MCF 10A (cell line): Measurements from ENCODE around the gene FSTL1. TPM values are rescaled to one million over a fixed set of nuclear protein-coding genes. Genes with fewer than 3 reads are reported as not detected.

Experiments
- BruUV-seq: library from RNA; stranded (reverse); fragments of 400-500 nt; replicated peaks from 2 replicates; lab custom pipeline; 2021; lab: Mats Ljungman, UMichigan
- CTCF ChIA-PET: fragments of 300-600 bp; sonication (Branson Sonifier 250); formaldehyde crosslinking; extraction: SDS; loops from one replicate; lab custom pipeline; 2021; ENCODE audit warnings: antibody characterized with exemption, inconsistent platforms; lab: Yijun Ruan, JAX
- POLR2A ChIA-PET: fragments of 300-600, 350-650 bp; sonication (Branson Sonifier 250); formaldehyde crosslinking; extraction: SDS; loops from one replicate; lab custom pipeline; 2020; ENCODE audit warnings: antibody characterized with exemption, inconsistent platforms; lab: Yijun Ruan, JAX
- DNase-seq: peaks from one replicate; pipeline ENCODE4 v3.0.0-alpha.2; 2018; ENCODE audit not compliant: unreplicated experiment
- H3K27ac Mint-ChIP-seq: one replicate; pipeline ENCODE4 v1.8.0; 2022; ENCODE audit warnings: mild to moderate bottlenecking, low read depth, mixed read lengths; ENCODE audit not compliant: unreplicated experiment
- H3K27me3 Mint-ChIP-seq: one replicate; pipeline ENCODE4 v1.8.0; 2022; ENCODE audit warnings: mixed read lengths; ENCODE audit not compliant: insufficient read depth, unreplicated experiment
- H3K36me3 Mint-ChIP-seq: one replicate; pipeline ENCODE4 v1.8.0; 2022; ENCODE audit warnings: mild to moderate bottlenecking, moderate library complexity, mixed read lengths; ENCODE audit not compliant: insufficient read depth, unreplicated experiment
- H3K4me1 Mint-ChIP-seq: one replicate; pipeline ENCODE4 v1.8.0; 2022; ENCODE audit warnings: mixed read lengths; ENCODE audit not compliant: insufficient read depth, unreplicated experiment
- H3K4me3 Mint-ChIP-seq: one replicate; pipeline ENCODE4 v1.8.0; 2022; ENCODE audit warnings: mild to moderate bottlenecking, moderate library complexity, mixed read lengths; ENCODE audit not compliant: unreplicated experiment
- H3K9me3 Mint-ChIP-seq: one replicate; pipeline ENCODE4 v1.8.0; 2022; ENCODE audit warnings: mixed read lengths; ENCODE audit not compliant: unreplicated experiment
- intact Hi-C: fragments of 100-400 bp; cut with micrococcal nuclease; formaldehyde crosslinking; loops from 2 replicates; pipeline ENCODE4 v1.14.1; 2022
- total RNA-seq: library from RNA; stranded (reverse); gene quantifications from 2 replicates; pipeline ENCODE4 v1.2.3, GENCODE V29; 2022
- TF ChIP-seq, protein P1 (sequence below): fragments of 200-600 bp; IDR thresholded peaks from one replicate; pipeline ENCODE4 v1.8.0; 2022; ENCODE audit warnings: antibody characterized with exemption, mild to moderate bottlenecking; ENCODE audit not compliant: unreplicated experiment

Gene FSTL1
- total RNA-seq, 1 experiment from 2014 or later, result 56.4 TPM

DNA sequence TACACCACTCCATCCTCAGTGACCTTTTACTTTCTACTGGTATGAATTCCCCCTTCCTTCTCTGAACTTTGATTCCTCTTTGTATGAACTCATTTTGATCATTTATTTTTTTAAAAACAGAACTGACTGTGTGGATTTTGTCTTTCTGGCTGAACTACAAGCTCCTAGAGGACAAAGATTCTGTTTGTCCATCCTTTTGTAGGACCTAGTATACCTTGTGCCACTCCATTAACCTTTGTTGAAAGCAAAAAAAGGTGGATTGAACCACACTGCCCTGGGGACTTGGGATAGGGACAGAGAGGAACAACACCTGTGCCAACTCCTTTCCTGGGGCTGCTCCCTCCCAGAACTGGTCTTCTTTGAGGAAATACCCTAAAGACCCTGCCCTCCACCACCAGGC, 23.6 kb downstream of the FSTL1 start:
- Mint-ChIP-seq H3K36me3 (peaks cover 5% of the 10 kb centered on the region), H3K9me3 (no peaks in the 10 kb centered on the region), H3K4me3 (no peak overlapping the region), H3K4me1 (no peaks in the 10 kb centered on the region), H3K27ac (no peak overlapping the region), H3K27me3 (no peaks in the 10 kb centered on the region)
- CTCF ChIA-PET, result interaction anchor here (1.0 to 1.8 kb wide), 5 partner anchors 8 to 184 kb away, joined by 3 to 6 read pairs (median 4); no protein-coding TSS in a partner anchor
- BruUV-seq, result no TSS peak
- POLR2A ChIA-PET, result interaction anchor here (0.6 kb wide), 1 partner anchor 79 kb away, joined by 3 read pairs; no protein-coding TSS in a partner anchor
- intact Hi-C loops, result no loop called here
- TF ChIP-seq, protein P1, sequence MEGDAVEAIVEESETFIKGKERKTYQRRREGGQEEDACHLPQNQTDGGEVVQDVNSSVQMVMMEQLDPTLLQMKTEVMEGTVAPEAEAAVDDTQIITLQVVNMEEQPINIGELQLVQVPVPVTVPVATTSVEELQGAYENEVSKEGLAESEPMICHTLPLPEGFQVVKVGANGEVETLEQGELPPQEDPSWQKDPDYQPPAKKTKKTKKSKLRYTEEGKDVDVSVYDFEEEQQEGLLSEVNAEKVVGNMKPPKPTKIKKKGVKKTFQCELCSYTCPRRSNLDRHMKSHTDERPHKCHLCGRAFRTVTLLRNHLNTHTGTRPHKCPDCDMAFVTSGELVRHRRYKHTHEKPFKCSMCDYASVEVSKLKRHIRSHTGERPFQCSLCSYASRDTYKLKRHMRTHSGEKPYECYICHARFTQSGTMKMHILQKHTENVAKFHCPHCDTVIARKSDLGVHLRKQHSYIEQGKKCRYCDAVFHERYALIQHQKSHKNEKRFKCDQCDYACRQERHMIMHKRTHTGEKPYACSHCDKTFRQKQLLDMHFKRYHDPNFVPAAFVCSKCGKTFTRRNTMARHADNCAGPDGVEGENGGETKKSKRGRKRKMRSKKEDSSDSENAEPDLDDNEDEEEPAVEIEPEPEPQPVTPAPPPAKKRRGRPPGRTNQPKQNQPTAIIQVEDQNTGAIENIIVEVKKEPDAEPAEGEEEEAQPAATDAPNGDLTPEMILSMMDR, result no peak
- no peak for DNase-seq

DNA sequence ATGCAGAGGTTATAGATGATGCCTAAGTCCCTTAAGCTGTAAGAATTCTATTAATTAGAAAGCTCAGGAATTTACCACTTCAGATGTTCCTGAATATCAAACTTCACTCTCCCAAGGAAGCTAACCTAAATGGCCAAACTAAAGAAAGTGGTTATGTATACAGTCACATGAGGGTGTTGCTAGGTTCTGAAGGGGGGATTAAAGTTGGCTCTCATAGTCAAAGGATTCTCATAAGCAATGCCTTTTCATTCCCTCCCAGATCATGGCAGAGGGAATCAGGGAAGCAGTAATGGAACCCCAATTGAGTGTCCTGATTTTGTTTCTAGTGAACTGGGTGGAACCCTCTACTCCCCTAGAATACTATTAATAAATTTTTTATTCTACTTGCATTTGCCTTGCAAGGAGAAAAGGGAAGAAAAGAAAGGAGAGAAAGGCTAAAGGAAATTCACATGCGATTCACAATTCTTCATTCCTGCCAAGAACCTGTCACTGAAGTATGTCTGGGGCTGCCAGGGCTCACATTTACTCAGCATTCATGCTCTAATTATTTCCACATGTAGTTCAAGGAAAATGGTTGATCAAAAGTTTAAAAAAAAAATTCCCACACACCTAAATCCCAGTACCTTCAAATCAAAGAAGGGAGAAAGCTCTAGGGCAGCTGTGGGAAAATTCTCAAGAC, 25.1 kb downstream of the FSTL1 start:
- BruUV-seq, result no TSS peak
- H3K36me3 Mint-ChIP-seq, result peaks cover 5% of the 10 kb centered on the region
- ChIA-PET CTCF (interaction anchor here (0.6 to 10.8 kb wide), 7 partner anchors 25 to 369 kb away, joined by 3 to 429 read pairs (median 3); no protein-coding TSS in a partner anchor), POLR2A (no interaction called here)
- TF ChIP-seq, protein P1, result no peak
- no peaks in the 10 kb centered on the region for H3K4me1 Mint-ChIP-seq
- no peaks in the 10 kb centered on the region for H3K27me3 Mint-ChIP-seq
- no peak overlapping the region for H3K4me3 Mint-ChIP-seq
- no peak overlapping the region for H3K27ac Mint-ChIP-seq
- intact Hi-C loops, result no loop called here
- no peak for DNase-seq
- H3K9me3 Mint-ChIP-seq, result no peaks in the 10 kb centered on the region

DNA sequence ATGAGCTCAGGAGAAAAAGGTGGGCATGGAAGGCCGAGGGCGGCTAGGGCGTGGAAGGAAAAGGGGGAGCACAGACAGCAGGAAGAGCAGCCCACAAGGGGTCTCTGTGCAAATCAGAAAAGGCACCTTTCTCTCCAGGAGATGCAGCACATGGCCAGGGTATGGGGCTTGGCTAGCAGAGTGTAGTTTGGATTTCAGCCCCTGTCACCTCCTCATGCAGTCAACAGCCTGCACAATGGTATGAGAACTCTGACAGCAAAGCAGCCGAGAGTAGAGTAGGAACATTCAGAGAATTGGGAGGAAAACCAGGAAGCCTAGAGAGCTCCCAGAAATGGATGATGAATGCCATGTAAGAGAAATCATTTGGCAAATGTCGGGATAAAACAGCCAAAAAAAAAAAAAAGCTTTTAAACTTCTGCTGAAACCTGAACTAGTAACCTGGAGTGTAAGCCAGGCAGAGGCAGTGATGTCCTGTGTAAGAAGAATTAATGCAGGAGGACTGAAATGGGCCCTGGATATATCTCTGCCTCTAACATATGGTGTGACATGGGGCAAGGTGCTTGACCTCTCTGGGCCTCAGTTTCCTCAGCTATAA, 25.7 kb downstream of the FSTL1 start:
- H3K4me1 Mint-ChIP-seq, result no peaks in the 10 kb centered on the region
- POLR2A ChIA-PET, result interaction anchor here (0.7 kb wide), 1 partner anchor 222 kb away, joined by 3 read pairs; no protein-coding TSS in a partner anchor
- intact Hi-C loops, result no loop called here
- no peak overlapping the region for H3K27ac Mint-ChIP-seq
- no peaks in the 10 kb centered on the region for H3K9me3 Mint-ChIP-seq
- CTCF ChIA-PET, result interaction anchor here (0.6 to 10.8 kb wide), 5 partner anchors 38 to 606 kb away, joined by 3 to 429 read pairs (median 3); no protein-coding TSS in a partner anchor
- H3K4me3 Mint-ChIP-seq, result no peak overlapping the region
- peaks cover 5% of the 10 kb centered on the region for H3K36me3 Mint-ChIP-seq
- DNase-seq, result no peak
- TF ChIP-seq, protein P1, result no peak
- no TSS peak for BruUV-seq
- H3K27me3 Mint-ChIP-seq, result no peaks in the 10 kb centered on the region

DNA sequence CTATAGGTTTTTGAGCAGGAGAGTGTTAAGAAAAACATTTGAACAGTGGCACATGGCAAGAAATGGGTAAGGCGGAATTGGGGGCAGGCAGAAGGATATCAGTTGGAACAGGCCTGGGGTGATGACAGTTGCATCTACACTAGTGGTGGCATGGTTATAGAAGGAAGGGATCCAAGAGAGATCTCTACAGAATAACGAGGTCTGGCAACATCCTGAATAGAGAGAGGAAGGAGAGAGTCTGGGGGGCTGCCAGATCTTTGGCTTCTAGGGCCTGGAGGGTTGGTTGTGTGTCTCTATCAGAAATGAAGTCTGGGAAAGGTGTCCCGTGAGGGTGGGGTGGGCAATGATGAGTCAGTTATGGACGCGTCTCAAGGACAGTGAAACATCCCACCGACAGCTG, 26.3 kb downstream of the FSTL1 start:
- no peaks in the 10 kb centered on the region for H3K9me3 Mint-ChIP-seq
- H3K4me3 Mint-ChIP-seq, result no peak overlapping the region
- BruUV-seq, result no TSS peak
- intact Hi-C loops, result no loop called here
- peaks cover 5% of the 10 kb centered on the region for H3K36me3 Mint-ChIP-seq
- no peak for DNase-seq
- ChIA-PET CTCF (interaction anchor here (0.6 to 10.8 kb wide), 7 partner anchors 39 to 1540 kb away, joined by 3 to 429 read pairs (median 3); no protein-coding TSS in a partner anchor), POLR2A (interaction anchor here (0.7 kb wide), 1 partner anchor 222 kb away, joined by 3 read pairs; no protein-coding TSS in a partner anchor)
- H3K27me3 Mint-ChIP-seq, result no peaks in the 10 kb centered on the region
- H3K27ac Mint-ChIP-seq, result no peak overlapping the region
- TF ChIP-seq, protein P1, result no peak
- H3K4me1 Mint-ChIP-seq, result peaks cover under 1% of the 10 kb centered on the region
